Osteocyte (in vitro differentiated cells): ENCODE measurements around the gene IPO13. TPM values are rescaled to one million over a fixed set of nuclear protein-coding genes. Genes with fewer than 3 reads are reported as not detected.

Experiments
- DNase-seq: peaks from one replicate; pipeline ENCODE4 v3.0.0; 2021; ENCODE audit warnings: mixed read lengths; ENCODE audit not compliant: unreplicated experiment; ENCODE audit errors: extremely low spot score
- H3K27ac Mint-ChIP-seq: one replicate; pipeline ENCODE4 v1.8.0; 2021; ENCODE audit warnings: mild to moderate bottlenecking, mixed read lengths; ENCODE audit not compliant: unreplicated experiment
- H3K27me3 Mint-ChIP-seq: one replicate; pipeline ENCODE4 v1.8.0; 2021; ENCODE audit warnings: mixed read lengths; ENCODE audit not compliant: unreplicated experiment
- H3K36me3 Mint-ChIP-seq: one replicate; pipeline ENCODE4 v1.8.0; 2021; ENCODE audit warnings: mixed read lengths; ENCODE audit not compliant: unreplicated experiment
- H3K4me1 Mint-ChIP-seq: one replicate; pipeline ENCODE4 v1.8.0; 2021; ENCODE audit warnings: mixed read lengths; ENCODE audit not compliant: unreplicated experiment
- H3K4me3 Mint-ChIP-seq: one replicate; pipeline ENCODE4 v1.8.0; 2021; ENCODE audit warnings: mild to moderate bottlenecking, moderate library complexity, mixed read lengths; ENCODE audit not compliant: unreplicated experiment
- H3K9me3 Mint-ChIP-seq: one replicate; pipeline ENCODE4 v1.8.0; 2021; ENCODE audit warnings: mixed read lengths; ENCODE audit not compliant: unreplicated experiment
- CTCF ChIP-seq: fragments of 200-600 bp; sonication (generic); IDR thresholded peaks from 2 replicates; pipeline ENCODE4 v1.5.0; 2021; ENCODE audit warnings: antibody characterized with exemption, mild to moderate bottlenecking, moderate library complexity
- total RNA-seq: library from RNA; stranded (reverse); gene quantifications from 2 replicates; pipeline ENCODE4 v1.2.1, GENCODE V29; 2021

The IPO13 gene
- total RNA-seq, 1 donor from 2014 or later, result 40.8 TPM

- Mint-ChIP-seq H3K36me3 (peaks cover 4% of the 10 kb centered on the region), H3K27ac (no peak overlapping the region), H3K27me3 (no peaks in the 10 kb centered on the region), H3K9me3 (no peaks in the 10 kb centered on the region), H3K4me3 (no peak overlapping the region), H3K4me1 (no peaks in the 10 kb centered on the region)
- DNase-seq, result no peak
- no peak for TF ChIP-seq CTCF
Observed at GRCh38 chr1:43902058-43902831, 44.5 kb upstream of the IPO13 start.

GRCh38 chr1:43904660-43905551 lies 41.8 kb upstream of the IPO13 start:
- H3K36me3 Mint-ChIP-seq, result peaks cover 3% of the 10 kb centered on the region
- no peak for TF ChIP-seq CTCF
- no peak overlapping the region for H3K4me3 Mint-ChIP-seq

GRCh38 chr1:43908226-43908625 lies 38.5 kb upstream of the IPO13 start:
- peaks cover 14% of the 10 kb centered on the region for H3K4me1 Mint-ChIP-seq
- no peak overlapping the region for H3K27ac Mint-ChIP-seq
- H3K4me3 Mint-ChIP-seq, result no peak overlapping the region
- no peak for TF ChIP-seq CTCF
- no peak for DNase-seq
- H3K27me3 Mint-ChIP-seq, result no peaks in the 10 kb centered on the region
- no peaks in the 10 kb centered on the region for H3K9me3 Mint-ChIP-seq
- no peaks in the 10 kb centered on the region for H3K36me3 Mint-ChIP-seq

More at GRCh38 chr1:43904660-43905551, 41.8 kb upstream of the IPO13 start:
- DNase-seq, result no peak
- no peak overlapping the region for H3K27ac Mint-ChIP-seq
- no peaks in the 10 kb centered on the region for H3K9me3 Mint-ChIP-seq
- H3K27me3 Mint-ChIP-seq, result no peaks in the 10 kb centered on the region
- no peaks in the 10 kb centered on the region for H3K4me1 Mint-ChIP-seq

GRCh38 chr1:43908858-43909257 lies 37.9 kb upstream of the IPO13 start:
- no peak for TF ChIP-seq CTCF
- no peak for DNase-seq
- Mint-ChIP-seq H3K27ac (no peak overlapping the region), H3K27me3 (no peaks in the 10 kb centered on the region), H3K4me3 (no peak overlapping the region), H3K9me3 (no peaks in the 10 kb centered on the region), H3K36me3 (peaks cover 3% of the 10 kb centered on the region), H3K4me1 (peaks cover 17% of the 10 kb centered on the region)

GRCh38 chr1:43910343-43910742 lies 36.4 kb upstream of the IPO13 start:
- peaks cover 17% of the 10 kb centered on the region for H3K4me1 Mint-ChIP-seq
- H3K36me3 Mint-ChIP-seq, result peaks cover 4% of the 10 kb centered on the region
- H3K27me3 Mint-ChIP-seq, result no peaks in the 10 kb centered on the region
- no peak for TF ChIP-seq CTCF
- no peaks in the 10 kb centered on the region for H3K9me3 Mint-ChIP-seq
- no peak overlapping the region for H3K27ac Mint-ChIP-seq
- H3K4me3 Mint-ChIP-seq, result no peak overlapping the region
- no peak for DNase-seq
